Measurements from ENCODE around the gene TEAD4. TPM values are rescaled to one million over a fixed set of nuclear protein-coding genes. Genes with fewer than 3 reads are reported as not detected.

Gene TEAD4
- total and polyA plus RNA-seq, 10 donors = 5.1 to 24.2 (median 17.4) TPM

- Histone ChIP-seq H3K4me1 (peaks cover 0 to 66% (median 33%) of the 10 kb centered on the region in 6 donors), H3K36me3 (no peaks in the 10 kb centered on the region), H3K27me3 (replicated peaks in 1 of 7) (peaks cover 0 to 49% (median 4%) of the 10 kb centered on the region in 7 donors), H3K27ac (peak overlapping the region in 6 of 8 donors; percentile 80 to 89 (median 87)), H3K9me3 (no peaks in the 10 kb centered on the region), H3K4me3 (peak overlapping the region in 7 of 8 donors; percentile 66 to 91 (median 69))
- 47 to 60% (median 53%) methylated on average over 10 of the region's 10 CpGs for WGBS, 5 donors
- intact Hi-C loops (cut with DNase I; ENCODE audit: low total_unique reads) = no loop called here
- TF ChIP-seq POLR2A (IDR thresholded peaks at IDR 0.05) (no peak), POLR2AphosphoS5 (IDR thresholded peaks at IDR 0.05) (no peak), CTCF (IDR thresholded peaks at IDR 0.05 in 8 of 11, conservative IDR thresholded peaks at IDR 0.05 in 3 of 11) (no peak)
- no peak for DNase-seq
Measured at GRCh38 chr12:3078086-3078820, 119.1 kb downstream of the TEAD4 start.

GRCh38 chr12:3081091-3081490 is 121.9 kb downstream of the TEAD4 start:
- WGBS, 5 donors = 79 to 90% (median 86%) methylated on average over 9 of the region's 9 CpGs
- H3K4me1 ChIP-seq = peaks cover 0 to 78% (median 41%) of the 10 kb centered on the region in 6 donors
- H3K27ac ChIP-seq = peak overlapping the region in 1 of 8 donors; percentile 35

DNA sequence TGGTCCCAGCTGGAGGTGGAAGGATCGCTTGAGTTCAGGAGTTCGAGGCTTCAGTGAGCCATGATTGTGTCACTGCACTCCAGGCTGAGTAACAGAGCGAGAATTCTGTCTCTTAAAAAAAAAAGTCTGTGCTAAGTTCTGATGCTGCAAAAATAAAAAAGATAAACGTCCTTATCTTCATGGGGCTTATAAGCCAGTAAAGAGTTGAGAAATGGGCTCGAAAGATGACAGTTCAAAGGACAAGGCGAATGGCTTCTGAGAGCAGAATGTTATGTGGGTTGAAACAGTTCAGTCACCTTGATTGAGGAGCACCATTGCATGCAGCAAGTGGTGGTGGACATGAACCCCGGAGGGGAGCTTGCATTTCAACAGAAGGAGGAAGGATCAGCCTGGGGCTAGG is 122.7 kb downstream of the TEAD4 start:
- peaks cover 0 to 76% (median 33%) of the 10 kb centered on the region in 6 donors for H3K4me1 ChIP-seq
- H3K9me3 ChIP-seq = no peaks in the 10 kb centered on the region
- no peaks in the 10 kb centered on the region for H3K36me3 ChIP-seq
- H3K27me3 ChIP-seq (replicated peaks in 1 of 7) = peaks cover 0 to 16% (median 4%) of the 10 kb centered on the region in 7 donors
- 70 to 80% (median 73%) methylated on average over 7 of the region's 7 CpGs for WGBS, 5 donors
- DNase-seq = no peak
- intact Hi-C loops (cut with DNase I; ENCODE audit: low total_unique reads) = no loop called here
- no peak for TF ChIP-seq CTCF (IDR thresholded peaks at IDR 0.05 in 8 of 11, conservative IDR thresholded peaks at IDR 0.05 in 3 of 11)
- no peak for TF ChIP-seq POLR2A (IDR thresholded peaks at IDR 0.05)
- no peak for TF ChIP-seq POLR2AphosphoS5 (IDR thresholded peaks at IDR 0.05)
- H3K27ac ChIP-seq = peak overlapping the region in 1 of 8 donors; percentile 65
- no peak overlapping the region for H3K4me3 ChIP-seq

More at GRCh38 chr12:3081091-3081490, 121.9 kb downstream of the TEAD4 start:
- intact Hi-C loops (cut with DNase I; ENCODE audit: low total_unique reads) = no loop called here
- no peak for TF ChIP-seq CTCF (IDR thresholded peaks at IDR 0.05 in 8 of 11, conservative IDR thresholded peaks at IDR 0.05 in 3 of 11)
- TF ChIP-seq POLR2AphosphoS5 (IDR thresholded peaks at IDR 0.05) = no peak
- TF ChIP-seq POLR2A (IDR thresholded peaks at IDR 0.05) = no peak
- Histone ChIP-seq H3K36me3 (no peaks in the 10 kb centered on the region), H3K9me3 (no peaks in the 10 kb centered on the region), H3K27me3 (replicated peaks in 1 of 7) (peaks cover 0 to 24% (median 4%) of the 10 kb centered on the region in 7 donors), H3K4me3 (no peak overlapping the region)
- DNase-seq = no peak

GRCh38 chr12:3083241-3083920 is 124.2 kb downstream of the TEAD4 start:
- no peaks in the 10 kb centered on the region for H3K9me3 ChIP-seq
- H3K27ac ChIP-seq = peak overlapping the region; percentile 21 to 71 (median 51)
- H3K27me3 ChIP-seq (replicated peaks in 1 of 7) = peaks cover 0 to 2% (median 0%) of the 10 kb centered on the region in 7 donors
- no peak for DNase-seq
- peaks cover 0 to 65% (median 24%) of the 10 kb centered on the region in 6 donors for H3K4me1 ChIP-seq
- TF ChIP-seq CTCF (IDR thresholded peaks at IDR 0.05 in 8 of 11, conservative IDR thresholded peaks at IDR 0.05 in 3 of 11) (no peak), POLR2AphosphoS5 (IDR thresholded peaks at IDR 0.05) (no peak), POLR2A (IDR thresholded peaks at IDR 0.05) (no peak)
- WGBS, 5 donors = 57 to 72% (median 66%) methylated on average over 6 of the region's 6 CpGs
- intact Hi-C loops (cut with DNase I; ENCODE audit: low total_unique reads) = no loop called here
- no peaks in the 10 kb centered on the region for H3K36me3 ChIP-seq
- H3K4me3 ChIP-seq = no peak overlapping the region

Measured in spleen (tissue), 11 donors.